Measurements from ENCODE around the gene APBB1IP. TPM values are rescaled to one million over a fixed set of nuclear protein-coding genes. Genes with fewer than 3 reads are reported as not detected.
"Not testable (repeated sequence)": the region's sequence is repeated elsewhere in the genome, so short reads cannot be mapped to it uniquely, and the experiment has no call there.

APBB1IP gene
- total RNA-seq, 3 donors from 2014 or later (not counting 1 experiment from before 2014, with no cell fraction given), result 92.5 to 119 (median 100) TPM

- Histone ChIP-seq H3K9me3 (ENCODE audit: control insufficient read depth, insufficient read depth, low read length) (peaks cover 3% of the 10 kb centered on the region), H3K27me3 (ENCODE audit: control insufficient read depth, insufficient read depth, low read length) (no peaks in the 10 kb centered on the region), H3K4me1 (ENCODE audit: control insufficient read depth, insufficient read depth, low read length) (no peaks in the 10 kb centered on the region), H3K36me3 (ENCODE audit: control insufficient read depth, insufficient read depth, low read length) (peaks cover 2% of the 10 kb centered on the region), H3K4me3 (ENCODE audit: low read length) (no peak overlapping the region), H3K27ac (ENCODE audit: low read length) (no peak overlapping the region)
- Mint-ChIP-seq H3K9me3 (no peaks in the 10 kb centered on the region), H3K36me3 (peaks cover 14% of the 10 kb centered on the region), H3K4me3 (no peak overlapping the region), H3K27ac (no peak overlapping the region), H3K4me1 (peaks cover 18 to 19% of the 10 kb centered on the region in 2 donors), H3K27me3 (ENCODE audit: low read depth in 2 of 2) (no peaks in the 10 kb centered on the region)
- intact Hi-C loops (cut with micrococcal nuclease), result no loop called here
- ATAC-seq (no peak), DNase-seq (no peak)
- TF ChIP-seq, protein P1, sequence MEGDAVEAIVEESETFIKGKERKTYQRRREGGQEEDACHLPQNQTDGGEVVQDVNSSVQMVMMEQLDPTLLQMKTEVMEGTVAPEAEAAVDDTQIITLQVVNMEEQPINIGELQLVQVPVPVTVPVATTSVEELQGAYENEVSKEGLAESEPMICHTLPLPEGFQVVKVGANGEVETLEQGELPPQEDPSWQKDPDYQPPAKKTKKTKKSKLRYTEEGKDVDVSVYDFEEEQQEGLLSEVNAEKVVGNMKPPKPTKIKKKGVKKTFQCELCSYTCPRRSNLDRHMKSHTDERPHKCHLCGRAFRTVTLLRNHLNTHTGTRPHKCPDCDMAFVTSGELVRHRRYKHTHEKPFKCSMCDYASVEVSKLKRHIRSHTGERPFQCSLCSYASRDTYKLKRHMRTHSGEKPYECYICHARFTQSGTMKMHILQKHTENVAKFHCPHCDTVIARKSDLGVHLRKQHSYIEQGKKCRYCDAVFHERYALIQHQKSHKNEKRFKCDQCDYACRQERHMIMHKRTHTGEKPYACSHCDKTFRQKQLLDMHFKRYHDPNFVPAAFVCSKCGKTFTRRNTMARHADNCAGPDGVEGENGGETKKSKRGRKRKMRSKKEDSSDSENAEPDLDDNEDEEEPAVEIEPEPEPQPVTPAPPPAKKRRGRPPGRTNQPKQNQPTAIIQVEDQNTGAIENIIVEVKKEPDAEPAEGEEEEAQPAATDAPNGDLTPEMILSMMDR (IDR thresholded peaks at IDR 0.05), result no peak
- WGBS (ENCODE audit: insufficient coverage), result 94% methylated on average over 26 of the region's 26 CpGs
Observed at GRCh38 chr10:26579256-26580063, 141.3 kb downstream of the APBB1IP start.

GRCh38 chr10:26586211-26586610 lies 148.1 kb downstream of the APBB1IP start:
- no peak for ATAC-seq
- no peaks in the 10 kb centered on the region for H3K4me1 ChIP-seq (ENCODE audit: control insufficient read depth, insufficient read depth, low read length)
- no peaks in the 10 kb centered on the region for H3K9me3 Mint-ChIP-seq
- no peak overlapping the region for H3K27ac Mint-ChIP-seq
- peaks cover 3% of the 10 kb centered on the region for H3K36me3 ChIP-seq (ENCODE audit: control insufficient read depth, insufficient read depth, low read length)
- 97% methylated on average over 11 of the region's 11 CpGs for WGBS (ENCODE audit: insufficient coverage)
- intact Hi-C loops (cut with micrococcal nuclease), result no loop called here
- H3K9me3 ChIP-seq (ENCODE audit: control insufficient read depth, insufficient read depth, low read length), result no peaks in the 10 kb centered on the region
- H3K27ac ChIP-seq (ENCODE audit: low read length), result no peak overlapping the region
- H3K27me3 ChIP-seq (ENCODE audit: control insufficient read depth, insufficient read depth, low read length), result no peaks in the 10 kb centered on the region
- H3K4me3 Mint-ChIP-seq, result no peak overlapping the region
- DNase-seq, result no peak
- no peaks in the 10 kb centered on the region for H3K36me3 Mint-ChIP-seq
- no peak overlapping the region for H3K4me3 ChIP-seq (ENCODE audit: low read length)
- H3K4me1 Mint-ChIP-seq, result peaks cover 5 to 7% of the 10 kb centered on the region in 2 donors
- H3K27me3 Mint-ChIP-seq (ENCODE audit: low read depth in 2 of 2), result no peaks in the 10 kb centered on the region
- TF ChIP-seq, protein P1 (IDR thresholded peaks at IDR 0.05), result no peak

DNA sequence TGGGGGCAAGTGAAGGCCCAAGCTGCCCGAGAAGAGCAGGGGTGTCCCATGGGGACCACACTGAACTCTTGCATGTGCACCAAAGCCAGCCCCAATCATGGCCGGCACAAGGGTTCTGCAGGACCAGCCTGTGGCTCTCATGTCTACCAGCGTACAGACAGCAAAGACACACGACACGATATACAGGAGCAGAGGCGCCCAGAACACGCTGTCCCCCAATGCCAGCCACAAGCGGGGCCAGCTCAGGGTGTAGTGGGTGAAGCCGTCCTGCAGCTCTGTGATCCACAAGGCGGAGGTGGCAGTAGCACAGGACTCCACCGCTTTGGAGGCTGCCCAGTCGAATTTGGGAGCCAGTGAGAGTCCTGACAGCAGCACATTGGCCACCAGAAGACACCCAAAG lies 150.5 kb downstream of the APBB1IP start:
- no peaks in the 10 kb centered on the region for H3K36me3 Mint-ChIP-seq

DNA sequence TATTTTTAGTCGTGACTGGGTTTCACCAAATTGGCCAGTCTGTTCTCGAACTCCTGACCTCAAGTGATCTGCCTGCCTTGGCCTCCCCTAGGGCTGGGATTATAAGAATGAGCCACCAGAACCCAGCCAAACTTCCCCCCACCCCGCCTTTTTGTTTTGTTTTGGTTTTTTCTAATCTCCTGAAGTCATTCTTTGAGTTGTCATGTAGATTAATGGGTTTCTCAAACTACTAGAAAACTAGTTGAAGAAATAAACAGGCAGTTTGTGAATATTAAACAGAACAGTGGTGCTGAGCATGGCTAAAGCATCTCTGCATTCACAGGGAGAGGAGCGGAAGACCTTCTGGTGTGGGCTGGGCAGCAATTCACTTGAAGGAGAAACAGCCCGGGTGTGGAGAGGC lies 151.7 kb downstream of the APBB1IP start:
- H3K36me3 ChIP-seq (ENCODE audit: control insufficient read depth, insufficient read depth, low read length); H3K27ac Mint-ChIP-seq; intact Hi-C loops (cut with micrococcal nuclease); H3K9me3 ChIP-seq (ENCODE audit: control insufficient read depth, insufficient read depth, low read length); DNase-seq; H3K36me3 Mint-ChIP-seq; ATAC-seq; H3K4me1 ChIP-seq (ENCODE audit: control insufficient read depth, insufficient read depth, low read length); H3K4me3 Mint-ChIP-seq; H3K27me3 Mint-ChIP-seq (ENCODE audit: low read depth in 2 of 2); H3K4me3 ChIP-seq (ENCODE audit: low read length); H3K9me3 Mint-ChIP-seq; H3K27me3 ChIP-seq (ENCODE audit: control insufficient read depth, insufficient read depth, low read length); H3K27ac ChIP-seq (ENCODE audit: low read length); H3K4me1 Mint-ChIP-seq: not testable (repeated sequence)
- WGBS (ENCODE audit: insufficient coverage), result 84% methylated on average over 4 of the region's 5 CpGs

More for the DNA sequence above, 150.5 kb downstream of the APBB1IP start:
- H3K9me3 Mint-ChIP-seq, result no peaks in the 10 kb centered on the region
- 94% methylated on average over 12 of the region's 12 CpGs for WGBS (ENCODE audit: insufficient coverage)
- H3K4me1 ChIP-seq (ENCODE audit: control insufficient read depth, insufficient read depth, low read length), result no peaks in the 10 kb centered on the region
- H3K27me3 ChIP-seq (ENCODE audit: control insufficient read depth, insufficient read depth, low read length), result no peaks in the 10 kb centered on the region
- no peak overlapping the region for H3K4me3 Mint-ChIP-seq
- H3K36me3 ChIP-seq (ENCODE audit: control insufficient read depth, insufficient read depth, low read length), result peaks cover 3% of the 10 kb centered on the region
- TF ChIP-seq, protein P1 (IDR thresholded peaks at IDR 0.05), result no peak
- H3K27me3 Mint-ChIP-seq (ENCODE audit: low read depth in 2 of 2), result no peaks in the 10 kb centered on the region
- H3K27ac Mint-ChIP-seq, result no peak overlapping the region
- DNase-seq, result no peak
- intact Hi-C loops (cut with micrococcal nuclease), result no loop called here
- H3K4me3 ChIP-seq (ENCODE audit: low read length), result no peak overlapping the region
- peaks cover 5 to 7% of the 10 kb centered on the region in 2 donors for H3K4me1 Mint-ChIP-seq
- no peak overlapping the region for H3K27ac ChIP-seq (ENCODE audit: low read length)
- H3K9me3 ChIP-seq (ENCODE audit: control insufficient read depth, insufficient read depth, low read length), result no peaks in the 10 kb centered on the region
- no peak for ATAC-seq

All from natural killer cell (primary cell).